H1 (cell line): ENCODE data around the gene DNAL1. TPM values are rescaled to one million over a fixed set of nuclear protein-coding genes. Genes with fewer than 3 reads are reported as not detected.
A peak's percentile ranks its signal among the peaks of the same experiment; 100 is the strongest.

Experiments
- CTCF ChIA-PET: fragments of 300-600 bp; sonication (Branson Sonifier 250); formaldehyde crosslinking; loops from one replicate; lab custom pipeline; 2021; ENCODE audit not compliant: partially characterized antibody; lab: Charles Lee
- POLR2A ChIA-PET: fragments of 300-600 bp; sonication (Branson Sonifier 250); formaldehyde crosslinking; loops from one replicate; lab custom pipeline; 2021; ENCODE audit warnings: inconsistent platforms; ENCODE audit not compliant: partially characterized antibody; lab: Charles Lee
- DNase-seq, 2 experiments: peaks; one replicate each; pipeline versions ENCODE4 v3.0.0 to v3.0.0-alpha.2; 2010 to 2022; ENCODE audit warnings: low spot score in 2 of 2, low read depth in 1 of 2, mixed read lengths in 1 of 2
- FAIRE-seq: peaks from 2 replicates; lab custom pipeline; 2011; peaks lifted over from hg19 to GRCh38; lab: Jason Lieb, UNC
- H2AFZ ChIP-seq: 2 replicates; pipeline ENCODE4 v1.8.1; 2012; ENCODE audit warnings: low read length, inconsistent platforms
- H2AK5ac ChIP-seq: 2 replicates; pipeline ENCODE4 v1.6.1; 2013; ENCODE audit warnings: low read depth, low read length
- H2BK120ac ChIP-seq: replicated peaks from 2 replicates; pipeline ENCODE3; 2013; ENCODE audit warnings: low read depth, low read length, inconsistent platforms
- H2BK12ac ChIP-seq: 2 replicates; pipeline ENCODE4 v1.6.1; 2013; ENCODE audit warnings: low read depth, low read length
- H2BK15ac ChIP-seq: 2 replicates; pipeline ENCODE4 v1.6.1; 2013; ENCODE audit warnings: low read length
- H2BK20ac ChIP-seq: 2 replicates; pipeline ENCODE4 v1.6.1; 2013; ENCODE audit warnings: low read length
- H2BK5ac ChIP-seq: 2 replicates; pipeline ENCODE4 v1.6.1; 2013; ENCODE audit warnings: low read depth, low read length
- H3K14ac ChIP-seq: 2 replicates; pipeline ENCODE4 v1.6.1; 2013; ENCODE audit warnings: inconsistent platforms; ENCODE audit not compliant: insufficient read length
- H3K18ac ChIP-seq: 2 replicates; pipeline ENCODE4 v1.6.1; 2013; ENCODE audit warnings: low read length; ENCODE audit errors: extremely low read depth
- H3K23ac ChIP-seq: 2 replicates; pipeline ENCODE4 v1.6.1; 2013; ENCODE audit warnings: inconsistent platforms; ENCODE audit not compliant: insufficient read length
- H3K23me2 ChIP-seq: 2 replicates; pipeline ENCODE4 v1.6.1; 2013; ENCODE audit warnings: low read depth, low read length
- H3K27ac ChIP-seq: 2 replicates; pipeline ENCODE4 v1.6.1; 2011; ENCODE audit warnings: low read depth, low read length, inconsistent platforms
- H3K27me3 ChIP-seq, 4 experiments: replicated peaks in 1 of 4; 1 replicate in 1 of 4; 2 replicates in 3 of 4; pipeline versions ENCODE4 v1.6.1 to v1.8.1; 2011 to 2013; ENCODE audit warnings: low read length in 3 of 4, mild to moderate bottlenecking in 3 of 4, inconsistent platforms in 2 of 4, mixed read lengths in 2 of 4, moderate library complexity in 1 of 4; ENCODE audit not compliant: control insufficient read depth in 3 of 4, insufficient read depth in 3 of 4; ENCODE audit errors: extremely low read depth in 1 of 4
- H3K36me3 ChIP-seq, 4 experiments: 2 replicates each; pipeline versions ENCODE4 v1.6.1 to v1.8.1; 2011 to 2013; ENCODE audit warnings: mild to moderate bottlenecking in 4 of 4, low read length in 3 of 4, moderate library complexity in 2 of 4, control low read depth in 1 of 4, inconsistent platforms in 1 of 4; ENCODE audit not compliant: insufficient read depth in 4 of 4, control insufficient read depth in 2 of 4
- H3K4ac ChIP-seq: replicated peaks from 2 replicates; pipeline ENCODE3; 2013; ENCODE audit warnings: low read length, low read depth, mixed read lengths, inconsistent platforms; ENCODE audit not compliant: insufficient read length
- H3K4me1 ChIP-seq, 4 experiments: replicated peaks in 1 of 4; 1 replicate in 1 of 4; 2 replicates in 3 of 4; pipeline versions ENCODE4 v1.6.1 to v1.8.1; 2011 to 2013; ENCODE audit warnings: low read length in 3 of 4, inconsistent platforms in 2 of 4, mixed read lengths in 1 of 4; ENCODE audit not compliant: insufficient read depth in 4 of 4, control insufficient read depth in 3 of 4
- H3K4me2 ChIP-seq, 2 experiments: 2 replicates each; pipeline versions ENCODE4 v1.6.1 to v1.8.1; 2011 to 2013; ENCODE audit warnings: low read depth in 2 of 2, low read length in 2 of 2, control low read depth in 1 of 2, inconsistent platforms in 1 of 2, mild to moderate bottlenecking in 1 of 2; ENCODE audit not compliant: insufficient read depth in 1 of 2
- H3K4me3 ChIP-seq, 4 experiments: fragments of 200-600, 300-600 bp in 1 of 4; sonication (generic), shearing (Covaris generic), sonication (Bioruptor Twin) in 1 of 4; 2 replicates each; pipeline versions ENCODE4 v1.5.1 to v1.8.1; 2011 to 2016; ENCODE audit warnings: low read length in 4 of 4, low read depth in 3 of 4, control low read depth in 2 of 4, inconsistent platforms in 2 of 4, mild to moderate bottlenecking in 2 of 4, mixed read lengths in 1 of 4, moderate library complexity in 1 of 4; ENCODE audit not compliant: insufficient read depth in 2 of 4; ENCODE audit errors: extremely low read depth in 1 of 4
- H3K56ac ChIP-seq: replicated peaks from 2 replicates; pipeline ENCODE3; 2013; ENCODE audit warnings: low read depth, mild to moderate bottlenecking, mixed read lengths, low read length, inconsistent platforms; ENCODE audit not compliant: insufficient read length
- H3K79me1 ChIP-seq: 2 replicates; pipeline ENCODE4 v1.6.1; 2013; ENCODE audit warnings: low read depth, low read length, control low read depth
- H3K79me2 ChIP-seq, 2 experiments: 2 replicates each; pipeline versions ENCODE4 v1.6.1 to v1.8.1; 2012 to 2013; ENCODE audit warnings: low read length in 2 of 2, mild to moderate bottlenecking in 2 of 2, inconsistent platforms in 1 of 2; ENCODE audit not compliant: insufficient read depth in 2 of 2, control insufficient read depth in 1 of 2
- H3K9ac ChIP-seq, 4 experiments: replicated peaks in 1 of 4; 1 replicate in 1 of 4; 2 replicates in 3 of 4; pipeline versions ENCODE4 v1.6.1 to v1.8.1; 2011 to 2013; ENCODE audit warnings: low read depth in 3 of 4, low read length in 3 of 4, control low read depth in 2 of 4, mild to moderate bottlenecking in 2 of 4, moderate library complexity in 2 of 4, inconsistent platforms in 1 of 4; ENCODE audit errors: extremely low read depth in 1 of 4
- H3K9me3 ChIP-seq, 2 experiments: 2 replicates each; pipeline versions ENCODE4 v1.6.1 to v1.8.1; 2012 to 2013; ENCODE audit warnings: mild to moderate bottlenecking in 2 of 2, moderate library complexity in 2 of 2, control low read depth in 1 of 2, inconsistent platforms in 1 of 2, low read depth in 1 of 2, low read length in 1 of 2, mixed read lengths in 1 of 2; ENCODE audit not compliant: insufficient read depth in 2 of 2
- H4K20me1 ChIP-seq, 2 experiments: replicated peaks in 1 of 2; 2 replicates each; pipeline versions ENCODE3 to v1.8.1; 2011 to 2013; ENCODE audit warnings: inconsistent platforms in 2 of 2, low read length in 2 of 2, mild to moderate bottlenecking in 1 of 2; ENCODE audit not compliant: insufficient read depth in 2 of 2, control insufficient read depth in 1 of 2
- H4K5ac ChIP-seq: 2 replicates; pipeline ENCODE4 v1.6.1; 2013; ENCODE audit warnings: low read length, low read depth, mixed read lengths, inconsistent platforms; ENCODE audit not compliant: insufficient read length
- H4K8ac ChIP-seq: 2 replicates; pipeline ENCODE4 v1.8.0; 2013; ENCODE audit warnings: mild to moderate bottlenecking, moderate library complexity, low read length, inconsistent platforms; ENCODE audit not compliant: insufficient read depth; ENCODE audit errors: extremely low read depth
- H4K91ac ChIP-seq: replicated peaks from 2 replicates; pipeline ENCODE3; 2013; ENCODE audit warnings: low read length, mixed read lengths, inconsistent platforms; ENCODE audit not compliant: insufficient read length
- BCL11A ChIP-seq, 2 experiments: IDR thresholded peaks; one replicate each; pipeline ENCODE4 v1.6.1; 2011; ENCODE audit warnings: low read depth in 2 of 2, low read length in 2 of 2, mild to moderate bottlenecking in 2 of 2
- MAX ChIP-seq: IDR thresholded peaks from 2 replicates; pipeline ENCODE4 v1.6.1; 2012; ENCODE audit warnings: inconsistent platforms
- WGBS, 2 experiments: shearing (Covaris generic) in 1 of 2; methylation state at CpG; one replicate each; pipeline versions ENCODE4 v1.1.6 to v1.1.7; 2013 to 2015; ENCODE audit warnings: low lambda C conversion rate in 2 of 2, mixed read lengths in 2 of 2, inconsistent platforms in 1 of 2, low coverage in 1 of 2, missing lambda C conversion rate in 1 of 2; ENCODE audit not compliant: insufficient replicate concordance in 2 of 2, insufficient coverage in 1 of 2, insufficient read length in 1 of 2; ENCODE audit errors: extremely low coverage in 1 of 2, missing lambda C conversion rate in 1 of 2; 5-methylcytosine and 5-hydroxymethylcytosine counted together
- polyA plus RNA-seq, 7 experiments: library from polyadenylated mRNA; depleted of rRNA in 3 of 7; stranded (reverse) in 5 of 7; unstranded in 2 of 7; fragments of >200 nt in 5 of 7; fragments of 200-250 nt in 2 of 7; gene quantifications; 1 replicate in 5 of 7; 2 replicates in 1 of 7; 4 replicates in 1 of 7; pipeline versions ENCODE4 v1.2.1 to v1.2.3, GENCODE V29; 2011 to 2013; ENCODE audit warnings: missing spikeins in 2 of 7, mixed read lengths in 2 of 7
- total RNA-seq: library from RNA; stranded (reverse); fragmentation: NEBNext Ultra II Directional; extraction: Animal tissue kit (Norgen Biotek cat#: 25700); gene quantifications from 2 replicates; pipeline ENCODE4 v1.2.1, GENCODE V29; 2021

DNAL1 gene
- total and polyA plus RNA-seq, 2 of the 8 experiments (the other 6 are each of a cell fraction or from before 2014, with no cell fraction given) = 2.8 to 16.8 TPM

DNA sequence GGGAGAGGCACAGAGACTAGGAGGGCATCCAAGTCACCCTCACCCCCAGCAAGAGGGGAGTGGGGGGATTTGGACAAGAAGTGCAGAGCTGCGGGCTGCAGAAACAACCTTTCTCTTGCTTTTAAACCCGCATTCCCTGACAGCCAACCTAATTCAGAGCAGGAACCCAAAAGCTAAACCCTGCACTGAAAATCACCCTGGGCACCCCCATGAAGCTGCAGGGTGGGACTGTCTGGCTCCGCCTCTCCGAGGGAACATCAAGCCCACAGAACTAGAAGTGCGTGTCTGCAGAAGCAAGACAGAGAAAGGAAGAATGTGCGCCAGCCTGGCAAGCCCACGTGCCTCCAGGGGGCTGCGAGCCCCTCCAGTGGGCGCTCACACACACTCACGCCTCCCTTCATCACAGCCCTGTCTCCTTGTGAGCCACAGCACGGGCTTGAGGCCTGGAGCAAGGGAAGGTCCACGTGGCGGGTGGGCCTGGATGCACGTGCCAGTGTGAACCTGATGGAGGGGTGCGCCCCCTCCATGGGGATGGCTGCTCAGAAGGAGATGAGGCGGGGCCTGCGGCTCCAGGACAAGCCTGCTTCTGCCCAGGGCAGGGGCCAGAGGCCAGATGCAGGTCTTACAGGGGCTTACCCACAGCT is 97.2 kb downstream of the DNAL1 start:
- peaks cover 0 to 31% of the 10 kb centered on the region in 2 experiments; a peak in 1 of 4 replicates for H3K79me2 ChIP-seq
- peaks cover 11 to 46% (median 35%) of the 10 kb centered on the region in 4 experiments for H3K4me1 ChIP-seq
- H4K20me1 ChIP-seq = peaks cover 8 to 11% of the 10 kb centered on the region in 2 experiments
- H3K27ac ChIP-seq = peak overlapping the region; percentile 6; the same call in 1 of the 2 replicates
- ChIA-PET CTCF (interaction anchor here (0.5 to 11.1 kb wide), 13 partner anchors 12 to 108 kb away, joined by 3 to 198 read pairs (median 5); a partner anchor contains a TSS), POLR2A (interaction anchor here (0.8 to 2.5 kb wide), 12 partner anchors 9 to 144 kb away, joined by 3 to 13 read pairs (median 4); partner anchors contain the start of genes ACOT6 and ZNF410)
- no peak overlapping the region for H2AK5ac ChIP-seq
- H2BK5ac ChIP-seq = peak overlapping the region; percentile 92
- peak overlapping the region; percentile 13 for H4K5ac ChIP-seq
- no peak overlapping the region for H3K9ac ChIP-seq
- no peak overlapping the region for H2BK20ac ChIP-seq
- peak overlapping the region; percentile 49 to 57 for H3K4me2 ChIP-seq
- DNase-seq (no peak), FAIRE-seq (no peak)
- peak overlapping the region; percentile 89 for H2BK12ac ChIP-seq
- H3K23me2 ChIP-seq = no peaks in the 10 kb centered on the region
- no peak overlapping the region for H3K14ac ChIP-seq
- no peaks in the 10 kb centered on the region for H3K27me3 ChIP-seq
- H3K36me3 ChIP-seq = peaks cover 0 to 11% (median 2%) of the 10 kb centered on the region in 4 experiments; a peak in 2 of 8 replicates
- 51% methylated on average over 16 of the region's 17 CpGs; no CpG with 5 or more reads in 1 of the 2 experiments for WGBS, 2 experiments
- peak overlapping the region; percentile 80 for H4K91ac ChIP-seq
- H3K18ac ChIP-seq = peak overlapping the region; percentile 62
- H4K8ac ChIP-seq = peak overlapping the region; percentile 45
- peaks cover 8% of the 10 kb centered on the region for H3K79me1 ChIP-seq
- no peaks in the 10 kb centered on the region for H3K9me3 ChIP-seq
- peak overlapping the region; percentile 74; the same call in 1 of the 2 replicates for H2BK15ac ChIP-seq
- no peak overlapping the region for H2BK120ac ChIP-seq
- no peak overlapping the region for H3K56ac ChIP-seq
- H3K4ac ChIP-seq = peak overlapping the region; percentile 82
- no peak overlapping the region for H2AFZ ChIP-seq
- H3K23ac ChIP-seq = no peak overlapping the region
- peak; percentile 76 for TF ChIP-seq MAX
- no peak for TF ChIP-seq BCL11A (IDR thresholded peaks at IDR 0.05; ENCODE audit: low read depth in 2 of 2, low read length in 2 of 2)
- H3K4me3 ChIP-seq = peak overlapping the region in 3 of 4 experiments; percentile 1 to 43 (median 19); a peak in 4 of 8 replicates
